HK-2 (cell line): ENCODE measurements around the gene ARID4A.
"Not testable (repeated sequence)": the region's sequence is repeated elsewhere in the genome, so short reads cannot be mapped to it uniquely, and the experiment has no call there.

Source experiments
- DNase-seq: peaks from one replicate; pipeline ENCODE4 v3.0.0-alpha.2; 2018; ENCODE audit not compliant: unreplicated experiment

The ARID4A gene

GRCh38 chr14:58356268-58356667, 57.9 kb downstream of the ARID4A start:
- no peak for DNase-seq

- DNase-seq = not testable (repeated sequence)
Observed at GRCh38 chr14:58362272-58362671, 63.9 kb downstream of the ARID4A start.

- DNase-seq = no peak
Observed at GRCh38 chr14:58362798-58363412, 64.5 kb downstream of the ARID4A start.

- DNase-seq = no peak
Observed at GRCh38 chr14:58364316-58364715, 66.0 kb downstream of the ARID4A start.

- DNase-seq = no peak
Observed at GRCh38 chr14:58367296-58367695, 68.9 kb downstream of the ARID4A start.

GRCh38 chr14:58368956-58369355, 70.6 kb downstream of the ARID4A start:
- DNase-seq = no peak

GRCh38 chr14:58376791-58377190, 78.4 kb downstream of the ARID4A start:
- no peak for DNase-seq

- no peak for DNase-seq
Observed at GRCh38 chr14:58390830-58391229, 92.5 kb downstream of the ARID4A start.

GRCh38 chr14:58395562-58395811, 97.1 kb downstream of the ARID4A start:
- DNase-seq = no peak

- peak; percentile 63 for DNase-seq
Observed at GRCh38 chr14:58395812-58396788, 97.7 kb downstream of the ARID4A start, which contains the start of gene TOMM20L. Gene TOMM20L (plus strand): TSS chr14:58395930. CDS start chr14:58395958, 28 bp downstream.

GRCh38 chr14:58397156-58397555, 98.8 kb downstream of the ARID4A start:
- no peak for DNase-seq

- no peak for DNase-seq
Observed at GRCh38 chr14:58398495-58398894, 100.1 kb downstream of the ARID4A start.

GRCh38 chr14:58398895-58399294, 100.5 kb downstream of the ARID4A start:
- no peak for DNase-seq

GRCh38 chr14:58401587-58401986, 103.2 kb downstream of the ARID4A start:
- DNase-seq = no peak

- DNase-seq = no peak
Observed at GRCh38 chr14:58408681-58409215, 110.4 kb downstream of the ARID4A start.

- no peak for DNase-seq
Observed at GRCh38 chr14:58414845-58415244, 116.5 kb downstream of the ARID4A start.

- no peak for DNase-seq
Observed at GRCh38 chr14:58415636-58416547, 117.5 kb downstream of the ARID4A start.

- DNase-seq = not testable (repeated sequence)
Observed at GRCh38 chr14:58416934-58417333, 118.6 kb downstream of the ARID4A start.
